ENCODE measurements around the gene ENSA. TPM values are rescaled to one million over a fixed set of nuclear protein-coding genes. Genes with fewer than 3 reads are reported as not detected.
A peak's percentile ranks its signal among the peaks of the same experiment; 100 is the strongest.

Gene ENSA
- total RNA-seq, 1 experiment from 2014 or later, result 212 TPM

- H2AK5ac ChIP-seq (ENCODE audit: insufficient read length, low read length), result no peak overlapping the region
- H3K9me3 Mint-ChIP-seq, result peaks cover 0 to 5% of the 10 kb centered on the region in 2 experiments; a peak in 2 of 5 replicates
- H3K4me2 ChIP-seq (ENCODE audit: insufficient read depth, insufficient read length, low read length), result no peak overlapping the region
- no peaks in the 10 kb centered on the region for H4K20me1 ChIP-seq (ENCODE audit: control insufficient read depth, insufficient read depth, insufficient read length)
- no peak overlapping the region for H2BK15ac ChIP-seq (ENCODE audit: low read depth, low read length)
- no peak overlapping the region for H3K23ac ChIP-seq (ENCODE audit: insufficient read length, low read depth, low read length)
- no peak overlapping the region for H2AFZ ChIP-seq (ENCODE audit: low read length)
- no peaks in the 10 kb centered on the region for H3K27me3 ChIP-seq (ENCODE audit: insufficient read depth, low read length)
- H3K56ac ChIP-seq (ENCODE audit: insufficient read length, low read depth, low read length), result no peak overlapping the region
- no peak overlapping the region for H3K27ac ChIP-seq (ENCODE audit: insufficient read length, low read depth, low read length)
- H3K14ac ChIP-seq (ENCODE audit: insufficient read depth, low read length), result no peak overlapping the region
- no peak for DNase-seq
- H3K4me1 Mint-ChIP-seq, result no peaks in the 10 kb centered on the region
- WGBS (ENCODE audit: extremely low coverage, insufficient read length, low lambda C conversion rate), result no CpG with 5 or more reads among the region's 7 CpGs
- no peak overlapping the region for H2BK5ac ChIP-seq (ENCODE audit: insufficient read length, low read length)
- H3K9ac ChIP-seq (ENCODE audit: extremely low read depth, insufficient read length, low read length), result no peak overlapping the region
- no peaks in the 10 kb centered on the region for H3K79me1 ChIP-seq (ENCODE audit: insufficient read depth, low read depth, low read length, poor library complexity, severe bottlenecking)
- no peak overlapping the region for H2BK120ac ChIP-seq (ENCODE audit: low read depth, low read length, poor library complexity, severe bottlenecking)
- no peak overlapping the region for H2BK20ac ChIP-seq (ENCODE audit: low read depth, low read length, poor library complexity, severe bottlenecking)
- no peak overlapping the region for H3K4me3 Mint-ChIP-seq
- no peak overlapping the region for H4K91ac ChIP-seq (ENCODE audit: insufficient read length, low read depth, low read length)
- no peak overlapping the region for H4K8ac ChIP-seq (replicated peaks; ENCODE audit: insufficient read length, low read depth, low read length)
- H3K4ac ChIP-seq (ENCODE audit: low read depth, low read length), result no peak overlapping the region
- no peaks in the 10 kb centered on the region for H3K27me3 Mint-ChIP-seq (ENCODE audit: low read depth)
- no peaks in the 10 kb centered on the region for H3K79me2 ChIP-seq (ENCODE audit: insufficient read depth, low read length)
- peak overlapping the region in 2 of 3 experiments; percentile 10 to 14; a peak in 3 of 7 replicates for H3K27ac Mint-ChIP-seq
- H3K23me2 ChIP-seq (ENCODE audit: insufficient read length, low read depth, low read length, poor library complexity, severe bottlenecking), result no peaks in the 10 kb centered on the region
- H3K36me3 Mint-ChIP-seq (ENCODE audit: insufficient read depth in 1 of 3, low read depth in 3 of 3), result peaks cover 39 to 45% (median 44%) of the 10 kb centered on the region in 3 experiments
- no peak overlapping the region for H3K18ac ChIP-seq (ENCODE audit: insufficient read length, low read depth, low read length)
- H3T11ph ChIP-seq (ENCODE audit: low read length), result no peak overlapping the region
- H2BK12ac ChIP-seq (ENCODE audit: insufficient read length, low read depth, low read length), result no peak overlapping the region
- H4K5ac ChIP-seq (ENCODE audit: insufficient read length, low read depth, low read length), result no peak overlapping the region
- no peak for TF ChIP-seq CTCF (conservative IDR thresholded peaks at IDR 0.05)
- no peaks in the 10 kb centered on the region for H3K4me1 ChIP-seq (ENCODE audit: insufficient read depth, low read length)
- H3K9me3 ChIP-seq (ENCODE audit: control insufficient read depth, low read depth, low read length), result no peaks in the 10 kb centered on the region
These were observed 33.9 kb upstream of the ENSA start for GRCh38 chr1:150663321-150663720.
